Dermis blood vessel endothelial cell (primary cell): ENCODE measurements around the gene LMX1B. TPM values are rescaled to one million over a fixed set of nuclear protein-coding genes. Genes with fewer than 3 reads are reported as not detected.

Experiments
- DNase-seq: peaks from one replicate; pipeline ENCODE4 v3.0.0; 2010
- total RNA-seq: library from RNA; depleted of rRNA; stranded (reverse); fragments of >200 nt; gene quantifications from 2 replicates; pipeline ENCODE4 v1.2.3, GENCODE V29; 2014

LMX1B gene
- total RNA-seq, 1 donor from 2014 or later: not detected

GRCh38 chr9:126618585-126619360 is 5.0 kb downstream of the LMX1B start:
- no peak for DNase-seq

- no peak for DNase-seq
Measured at GRCh38 chr9:126619361-126620135, 5.8 kb downstream of the LMX1B start.

GRCh38 chr9:126620478-126620877 is 6.8 kb downstream of the LMX1B start:
- DNase-seq: no peak

- DNase-seq: no peak
Measured at GRCh38 chr9:126621061-126621918, 7.6 kb downstream of the LMX1B start.

- DNase-seq: no peak
Measured at GRCh38 chr9:126621919-126622735, 8.4 kb downstream of the LMX1B start.

- DNase-seq: no peak
Measured at GRCh38 chr9:126623314-126623666, 9.6 kb downstream of the LMX1B start.

GRCh38 chr9:126623667-126624478 is 10.1 kb downstream of the LMX1B start:
- no peak for DNase-seq

GRCh38 chr9:126624479-126624826 is 10.7 kb downstream of the LMX1B start:
- no peak for DNase-seq

- no peak for DNase-seq
Measured at GRCh38 chr9:126624912-126625311, 11.2 kb downstream of the LMX1B start.

- peak; percentile 12 for DNase-seq
Measured at GRCh38 chr9:126625329-126626126, 11.8 kb downstream of the LMX1B start.

GRCh38 chr9:126626127-126626925 is 12.6 kb downstream of the LMX1B start:
- DNase-seq: no peak

GRCh38 chr9:126626926-126627233 is 13.2 kb downstream of the LMX1B start:
- DNase-seq: no peak

- no peak for DNase-seq
Measured at GRCh38 chr9:126628146-126628545, 14.4 kb downstream of the LMX1B start.

- DNase-seq: no peak
Measured at GRCh38 chr9:126628969-126629674, 15.4 kb downstream of the LMX1B start.

GRCh38 chr9:126630458-126631237 is 16.9 kb downstream of the LMX1B start:
- no peak for DNase-seq

- DNase-seq: peak; percentile 27
Measured at GRCh38 chr9:126631254-126631653, 17.5 kb downstream of the LMX1B start.

GRCh38 chr9:126633881-126634558 is 20.3 kb downstream of the LMX1B start:
- DNase-seq: no peak

GRCh38 chr9:126635061-126635460 is 21.3 kb downstream of the LMX1B start:
- DNase-seq: no peak
